GM12878 (cell line): ENCODE results near the gene ELAVL3. TPM values are rescaled to one million over a fixed set of nuclear protein-coding genes. Genes with fewer than 3 reads are reported as not detected.

Experiments used
- ATAC-seq: fragments of 200-7000 bp; cut with Tn5 transposase; 3 replicates; pipeline ENCODE4 v1.9.1; 2020; ENCODE audit warnings: mild to moderate bottlenecking, moderate library complexity
- BruUV-seq: library from RNA; stranded (reverse); fragments of 400-500 nt; replicated peaks from 2 replicates; lab custom pipeline; 2021; lab: Mats Ljungman, UMichigan
- CTCF ChIA-PET: fragments of 300-600 bp; sonication (Branson Sonifier 250); formaldehyde crosslinking; extraction: SDS; loops from one replicate; lab custom pipeline; 2021; ENCODE audit warnings: inconsistent platforms; lab: Yijun Ruan, JAX
- POLR2A ChIA-PET: fragments of 350-600 bp; formaldehyde crosslinking; extraction: SDS; loops from one replicate; lab custom pipeline; 2021; ENCODE audit warnings: inconsistent platforms; lab: Charles Lee
- RAD21 ChIA-PET: fragments of 300-600 bp; sonication (Branson Sonifier 250); formaldehyde crosslinking; loops from one replicate; lab custom pipeline; 2023; ENCODE audit warnings: antibody characterized with exemption; ENCODE audit not compliant: unreplicated experiment; lab: Charles Lee
- SMC1A ChIA-PET: fragments of 300-600 bp; sonication (Branson Sonifier 250); formaldehyde crosslinking; loops from one replicate; lab custom pipeline; 2023; ENCODE audit not compliant: unreplicated experiment, uncharacterized antibody; lab: Charles Lee
- DNase-seq: peaks from one replicate; pipeline ENCODE4 v3.0.0-alpha.2; 2011; ENCODE audit warnings: low read depth, low spot score
- FAIRE-seq: peaks from 3 replicates; lab custom pipeline; 2011; peaks lifted over from hg19 to GRCh38; lab: Jason Lieb, UNC
- H2AFZ ChIP-seq: 2 replicates; pipeline ENCODE4 v1.6.0; 2011; ENCODE audit warnings: low read depth, low read length, control low read depth; ENCODE audit not compliant: control insufficient read depth
- H3K27ac ChIP-seq: 2 replicates; pipeline ENCODE4 v1.5.1; 2011; ENCODE audit warnings: control low read depth; ENCODE audit not compliant: control insufficient read depth, insufficient read depth
- H3K27me3 ChIP-seq, 2 experiments: replicated peaks in 1 of 2; 2 replicates each; pipeline versions ENCODE4 v1.6.0 to v1.6.1; 2011; ENCODE audit warnings: low read length in 1 of 2; ENCODE audit not compliant: control insufficient read depth in 2 of 2, insufficient read depth in 2 of 2
- H3K36me3 ChIP-seq, 2 experiments: 2 replicates each; pipeline ENCODE4 v1.5.1; 2011; ENCODE audit warnings: low read length in 1 of 2; ENCODE audit not compliant: control insufficient read depth in 2 of 2, insufficient read depth in 2 of 2
- H3K4me1 ChIP-seq: 2 replicates; pipeline ENCODE4 v1.6.1; 2011; ENCODE audit warnings: mild to moderate bottlenecking, low read length, moderate library complexity, mixed read lengths; ENCODE audit not compliant: control insufficient read depth, insufficient read depth
- H3K4me2 ChIP-seq: 2 replicates; pipeline ENCODE4 v1.6.0; 2011; ENCODE audit warnings: control low read depth; ENCODE audit not compliant: control insufficient read depth, insufficient read depth
- H3K4me3 ChIP-seq: fragments of 200-600 bp; sonication (generic); 2 replicates; pipeline ENCODE4 v1.5.1; 2016
- H3K79me2 ChIP-seq: 2 replicates; pipeline ENCODE4 v1.6.0; 2011; ENCODE audit warnings: low read length; ENCODE audit not compliant: control insufficient read depth, insufficient read depth
- H3K9ac ChIP-seq: 2 replicates; pipeline ENCODE4 v1.8.0; 2011; ENCODE audit warnings: low read length, control low read depth, mixed read lengths; ENCODE audit not compliant: control insufficient read depth, insufficient read depth
- H3K9me3 ChIP-seq: replicated peaks from 3 replicates; pipeline ENCODE4 v1.5.1; 2011; ENCODE audit warnings: mild to moderate bottlenecking, low read length; ENCODE audit not compliant: control insufficient read depth, insufficient read depth
- H4K20me1 ChIP-seq: 2 replicates; pipeline ENCODE4 v1.6.0; 2011; ENCODE audit not compliant: control insufficient read depth, insufficient read depth
- BCL11A ChIP-seq: IDR thresholded peaks from 2 replicates; pipeline ENCODE4 v1.6.1; 2011; ENCODE audit warnings: low read depth, low read length
- CBFB ChIP-seq: IDR thresholded peaks from 2 replicates; pipeline ENCODE4 v1.6.1; 2016; ENCODE audit warnings: antibody characterized with exemption, low read depth
- MTA3 ChIP-seq: IDR thresholded peaks from 2 replicates; pipeline ENCODE4 v1.6.1; 2012; ENCODE audit warnings: low read length, inconsistent platforms, borderline replicate concordance
- MYC ChIP-seq: IDR thresholded peaks from 2 replicates; pipeline ENCODE4 v1.6.1; 2011; ENCODE audit warnings: mild to moderate bottlenecking, low read length, moderate library complexity, inconsistent platforms; ENCODE audit not compliant: insufficient read depth, insufficient replicate concordance, insufficient read length, severe bottlenecking
- NR2C1 ChIP-seq: fragments of 450-650 bp; IDR thresholded peaks from 2 replicates; pipeline ENCODE4 v1.6.1; 2017; ENCODE audit warnings: antibody characterized with exemption, mild to moderate bottlenecking, moderate library complexity
- NR2C2 ChIP-seq: IDR thresholded peaks from 2 replicates; pipeline ENCODE4 v1.6.1; 2011; ENCODE audit warnings: borderline replicate concordance, low read depth; ENCODE audit not compliant: control insufficient read depth, insufficient read length
- NR2F1 ChIP-seq: fragments of 450-650 bp; conservative IDR thresholded peaks from 2 replicates; pipeline ENCODE4 v1.6.1; 2017; ENCODE audit warnings: mild to moderate bottlenecking
- POLR2AphosphoS2 ChIP-seq: IDR thresholded peaks from 2 replicates; pipeline ENCODE4 v1.6.1; 2011; ENCODE audit warnings: low read depth, mild to moderate bottlenecking, low read length, improper control_type of control experiment, moderate library complexity
- SUPT20H ChIP-seq: IDR thresholded peaks from 2 replicates; pipeline ENCODE4 v1.6.1; 2011; ENCODE audit warnings: low read depth, mild to moderate bottlenecking, low read length, moderate library complexity, borderline replicate concordance; ENCODE audit not compliant: control insufficient read depth
- WGBS: methylation state at CpG from one replicate; pipeline ENCODE4 v1.1.6; 2016; ENCODE audit warnings: low lambda C conversion rate; ENCODE audit not compliant: insufficient replicate concordance, insufficient coverage; ENCODE audit errors: missing lambda C conversion rate; 5-methylcytosine and 5-hydroxymethylcytosine counted together
- in situ Hi-C: fragments of 300-500 bp; cut with MboI; formaldehyde crosslinking; loops from 9 replicates; pipeline ENCODE4 v1.14.3; 2018; ENCODE audit warnings: mixed read lengths
- intact Hi-C: fragments of 100-400 bp; cut with micrococcal nuclease; formaldehyde crosslinking; loops from one replicate; pipeline ENCODE4 v1.14.2; 2022; ENCODE audit not compliant: unreplicated experiment
- microRNA-seq: library from miRNA; unstranded; fragments of <30 nt; microRNA quantifications from one replicate; pipeline ENCODE4, GENCODE V29; 2018
- polyA plus RNA-seq, 11 experiments: library from polyadenylated mRNA; depleted of rRNA in 4 of 11; unstranded in 6 of 11; stranded (reverse) in 5 of 11; fragments of >200 nt; fragmentation: Nextera tagmentation in 4 of 11; fragmentation: Illumina TruSeq in 1 of 11; extraction: Ambion mirVana in 4 of 11; extraction: Trizol in 1 of 11; gene quantifications; 1 replicate in 1 of 11; 2 replicates in 10 of 11; pipeline versions ENCODE4 v1.2.1 to v1.2.3, GENCODE V29; 2011 to 2016; ENCODE audit warnings: inconsistent platforms in 2 of 11, missing spikeins in 2 of 11, low read depth in 1 of 11
- small RNA-seq: library from RNA; depleted of rRNA; stranded (forward); fragments of <200 nt; gene quantifications from one replicate; pipeline ENCODE3, GENCODE V24; 2014
- total RNA-seq, 4 experiments: library from RNA; depleted of rRNA in 3 of 4; stranded (reverse); fragments of >200 nt in 3 of 4; fragmentation: Illumina TruSeq in 1 of 4; extraction: Trizol in 1 of 4; gene quantifications; 2 replicates each; pipeline versions ENCODE4 v1.2.1 to v1.2.3, GENCODE V29; 2013 to 2021
- TF ChIP-seq, protein P1 (sequence below): fragments of 450-650 bp; IDR thresholded peaks from 2 replicates; pipeline ENCODE4 v1.6.1; 2016; ENCODE audit warnings: mild to moderate bottlenecking

ELAVL3 gene
- total and polyA plus RNA-seq, 10 of the 15 experiments (the other 5 are each of a cell fraction or from before 2014, with no cell fraction given): under 0.01 to 0.05 (median 0.01) TPM; not detected in 7

DNA sequence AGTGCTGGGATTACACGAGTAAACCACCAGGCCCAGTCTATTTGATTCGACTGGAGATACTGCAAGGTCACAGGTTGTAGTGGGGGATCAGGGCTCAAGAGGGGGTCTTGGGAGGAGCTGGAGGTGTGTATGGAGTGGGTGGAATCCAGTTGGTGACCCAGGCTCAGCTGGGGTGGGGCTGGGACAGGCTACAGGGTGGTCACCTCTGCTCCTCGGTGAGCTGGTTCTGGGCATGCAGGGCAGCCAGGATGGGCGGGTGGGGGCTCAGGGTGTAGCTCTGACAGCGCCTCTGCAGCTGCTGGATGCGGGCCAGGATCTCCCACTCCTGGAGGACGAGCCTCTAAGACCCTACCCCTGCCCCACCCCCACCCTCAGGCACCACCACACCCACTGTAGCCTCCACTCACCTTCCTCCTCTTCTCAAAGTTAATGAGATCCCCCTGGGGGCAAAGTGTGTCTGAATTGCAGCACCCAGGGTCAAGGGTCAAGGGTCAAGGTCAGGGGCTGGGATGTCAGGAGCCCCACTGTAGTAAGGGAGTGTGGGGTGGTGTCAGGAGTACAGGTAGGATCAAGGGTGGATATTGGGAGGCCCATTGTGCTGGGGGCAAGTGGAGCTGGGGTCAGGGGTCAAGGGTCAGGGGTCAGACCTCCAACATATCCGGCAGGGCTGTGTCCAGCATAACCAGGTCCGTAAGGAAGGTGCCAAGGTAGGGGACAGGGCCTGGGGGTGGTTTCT lies 78.9 kb downstream of the ELAVL3 start:
- DNase-seq (no peak), ATAC-seq (no peak), FAIRE-seq (no peak)
- ChIA-PET POLR2A (interaction anchor here (0.6 kb wide), 2 partner anchors 12 to 36 kb away, joined by 4 read pairs; no protein-coding TSS in a partner anchor), RAD21 (no interaction called here), SMC1A (no interaction called here), CTCF (interaction anchor here (0.7 kb wide), 1 partner anchor 27 kb away, joined by 3 read pairs; no protein-coding TSS in a partner anchor)
- TF ChIP-seq BCL11A (no peak), NR2C2 (peak; percentile 84), SUPT20H (no peak), MYC (no peak), POLR2AphosphoS2 (no peak), NR2F1 (peak; percentile 90), CBFB (no peak), MTA3 (no peak), NR2C1 (peak; percentile 91)
- TF ChIP-seq, protein P1, sequence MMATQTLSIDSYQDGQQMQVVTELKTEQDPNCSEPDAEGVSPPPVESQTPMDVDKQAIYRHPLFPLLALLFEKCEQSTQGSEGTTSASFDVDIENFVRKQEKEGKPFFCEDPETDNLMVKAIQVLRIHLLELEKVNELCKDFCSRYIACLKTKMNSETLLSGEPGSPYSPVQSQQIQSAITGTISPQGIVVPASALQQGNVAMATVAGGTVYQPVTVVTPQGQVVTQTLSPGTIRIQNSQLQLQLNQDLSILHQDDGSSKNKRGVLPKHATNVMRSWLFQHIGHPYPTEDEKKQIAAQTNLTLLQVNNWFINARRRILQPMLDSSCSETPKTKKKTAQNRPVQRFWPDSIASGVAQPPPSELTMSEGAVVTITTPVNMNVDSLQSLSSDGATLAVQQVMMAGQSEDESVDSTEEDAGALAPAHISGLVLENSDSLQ: no peak
- no peak overlapping the region for H3K9ac ChIP-seq
- no peaks in the 10 kb centered on the region for H3K4me1 ChIP-seq
- H3K36me3 ChIP-seq: no peaks in the 10 kb centered on the region
- no peak overlapping the region for H2AFZ ChIP-seq
- in situ Hi-C loops (no loop called here), intact Hi-C loops (no loop called here)
- 33% methylated on average over 5 of the region's 9 CpGs for WGBS
- H3K4me3 ChIP-seq: no peak overlapping the region
- H3K79me2 ChIP-seq: no peaks in the 10 kb centered on the region
- H3K27me3 ChIP-seq: no peaks in the 10 kb centered on the region; a peak in 1 of 4 replicates
- no peak overlapping the region for H3K27ac ChIP-seq
- no peak overlapping the region for H3K4me2 ChIP-seq
- no peaks in the 10 kb centered on the region for H3K9me3 ChIP-seq
- BruUV-seq: no TSS peak
- H4K20me1 ChIP-seq: no peaks in the 10 kb centered on the region

Small RNA genes within 50 kb of the gene (microRNA-seq; reads per million reads assigned to microRNA genes)
- 6.6 reads per million, percentile 35 among the genes with 10 or more reads in this experiment for gene MIR7974

Small RNA genes within 50 kb of the gene (small RNA-seq; reads per million reads assigned to genes)
- 452 reads per million, percentile 99 among the genes with 10 or more reads in this experiment for gene MIR7974
- gene RF00019: not detected
- gene RN7SL833P: not detected

Other genes starting within 250 kb of the ELAVL3 start
Only the 7 nearest of the 18 such genes appear.
- gene RGL3, start 61.7 kb downstream of the ELAVL3 start, total RNA-seq (2014; rRNA removed): not detected in 2 replicates
- not detected in 2 replicates for gene RGL3, start 61.7 kb downstream of the ELAVL3 start, total RNA-seq (2014; rRNA removed; fragmentation: Illumina TruSeq; extraction: Trizol)
- not detected in 2 replicates for gene RGL3, start 61.7 kb downstream of the ELAVL3 start, total RNA-seq (2021)
- gene RGL3, start 61.7 kb downstream of the ELAVL3 start, polyA plus RNA-seq (2011; rRNA removed): not detected in 2 replicates
- gene RGL3, start 61.7 kb downstream of the ELAVL3 start, polyA plus RNA-seq (2014; fragmentation: Illumina TruSeq; extraction: Trizol): not detected in 2 replicates
- not detected for gene RGL3, start 61.7 kb downstream of the ELAVL3 start, polyA plus RNA-seq (2014; fragmentation: Nextera tagmentation; extraction: Ambion mirVana)
- not detected in 2 replicates for gene RGL3, start 61.7 kb downstream of the ELAVL3 start, polyA plus RNA-seq (2014; rRNA removed)
- gene RGL3, start 61.7 kb downstream of the ELAVL3 start, polyA plus RNA-seq (2016; fragmentation: Nextera tagmentation; extraction: Ambion mirVana): not detected
- not detected in 2 replicates for gene ODAD3, start 45.9 kb downstream of the ELAVL3 start, total RNA-seq (2014; rRNA removed)
- not detected in 2 replicates for gene ODAD3, start 45.9 kb downstream of the ELAVL3 start, total RNA-seq (2014; rRNA removed; fragmentation: Illumina TruSeq; extraction: Trizol)
- 0.11 and 0.28 TPM in 2 replicates for gene ODAD3, start 45.9 kb downstream of the ELAVL3 start, total RNA-seq (2021)
- 0.20 and 0.39 TPM in 2 replicates for gene ODAD3, start 45.9 kb downstream of the ELAVL3 start, polyA plus RNA-seq (2011; rRNA removed)
- gene ODAD3, start 45.9 kb downstream of the ELAVL3 start, polyA plus RNA-seq (2014; fragmentation: Illumina TruSeq; extraction: Trizol): not detected in 2 replicates
- gene ODAD3, start 45.9 kb downstream of the ELAVL3 start, polyA plus RNA-seq (2014; fragmentation: Nextera tagmentation; extraction: Ambion mirVana): not detected
- 0.08 TPM in 1 of 2 replicates, not detected in the other for gene ODAD3, start 45.9 kb downstream of the ELAVL3 start, polyA plus RNA-seq (2014; rRNA removed)
- gene ODAD3, start 45.9 kb downstream of the ELAVL3 start, polyA plus RNA-seq (2016; fragmentation: Nextera tagmentation; extraction: Ambion mirVana): under 1 TPM in 1 of 2 experiments, not detected in 1; 0.11 TPM
- gene PRKCSH, start 45.4 kb downstream of the ELAVL3 start, total RNA-seq (2014; rRNA removed): 95.5 and 99.3 TPM in 2 replicates
- gene PRKCSH, start 45.4 kb downstream of the ELAVL3 start, total RNA-seq (2014; rRNA removed; fragmentation: Illumina TruSeq; extraction: Trizol): 37.9 and 40.5 TPM in 2 replicates
- gene PRKCSH, start 45.4 kb downstream of the ELAVL3 start, total RNA-seq (2021): 271 and 280 TPM in 2 replicates
- 31.5 and 42.0 TPM in 2 replicates for gene PRKCSH, start 45.4 kb downstream of the ELAVL3 start, polyA plus RNA-seq (2011; rRNA removed)
- 60.5 and 97.4 TPM in 2 replicates for gene PRKCSH, start 45.4 kb downstream of the ELAVL3 start, polyA plus RNA-seq (2014; fragmentation: Illumina TruSeq; extraction: Trizol)
- 1 to 10 TPM; 1.1 to 5.2 TPM for gene PRKCSH, start 45.4 kb downstream of the ELAVL3 start, polyA plus RNA-seq (2014; fragmentation: Nextera tagmentation; extraction: Ambion mirVana)
- 110 and 125 TPM in 2 replicates for gene PRKCSH, start 45.4 kb downstream of the ELAVL3 start, polyA plus RNA-seq (2014; rRNA removed)
- gene PRKCSH, start 45.4 kb downstream of the ELAVL3 start, polyA plus RNA-seq (2016; fragmentation: Nextera tagmentation; extraction: Ambion mirVana): 10 to 100 TPM; 42.0 to 46.1 TPM
- gene ZNF653, start 24.8 kb upstream of the ELAVL3 start, total RNA-seq (2014; rRNA removed): 6.8 and 7.2 TPM in 2 replicates
- 4.3 and 5.2 TPM in 2 replicates for gene ZNF653, start 24.8 kb upstream of the ELAVL3 start, total RNA-seq (2014; rRNA removed; fragmentation: Illumina TruSeq; extraction: Trizol)
- gene ZNF653, start 24.8 kb upstream of the ELAVL3 start, total RNA-seq (2021): 9.5 and 10.0 TPM in 2 replicates
- gene ZNF653, start 24.8 kb upstream of the ELAVL3 start, polyA plus RNA-seq (2011; rRNA removed): 9.5 and 13.2 TPM in 2 replicates
- 1.8 and 6.2 TPM in 2 replicates for gene ZNF653, start 24.8 kb upstream of the ELAVL3 start, polyA plus RNA-seq (2014; fragmentation: Illumina TruSeq; extraction: Trizol)
- not detected for gene ZNF653, start 24.8 kb upstream of the ELAVL3 start, polyA plus RNA-seq (2014; fragmentation: Nextera tagmentation; extraction: Ambion mirVana)
- 8.1 and 11.2 TPM in 2 replicates for gene ZNF653, start 24.8 kb upstream of the ELAVL3 start, polyA plus RNA-seq (2014; rRNA removed)
- 1 to 10 TPM; 2.2 to 2.8 TPM for gene ZNF653, start 24.8 kb upstream of the ELAVL3 start, polyA plus RNA-seq (2016; fragmentation: Nextera tagmentation; extraction: Ambion mirVana)
- gene ECSIT, start 48.1 kb upstream of the ELAVL3 start, total RNA-seq (2014; rRNA removed): 56.8 and 59.6 TPM in 2 replicates
- gene ECSIT, start 48.1 kb upstream of the ELAVL3 start, total RNA-seq (2014; rRNA removed; fragmentation: Illumina TruSeq; extraction: Trizol): 20.0 and 24.0 TPM in 2 replicates
- gene ECSIT, start 48.1 kb upstream of the ELAVL3 start, total RNA-seq (2021): 52.7 and 54.6 TPM in 2 replicates
- 23.9 and 46.7 TPM in 2 replicates for gene ECSIT, start 48.1 kb upstream of the ELAVL3 start, polyA plus RNA-seq (2011; rRNA removed)
- 5.7 and 24.0 TPM in 2 replicates for gene ECSIT, start 48.1 kb upstream of the ELAVL3 start, polyA plus RNA-seq (2014; fragmentation: Illumina TruSeq; extraction: Trizol)
- gene ECSIT, start 48.1 kb upstream of the ELAVL3 start, polyA plus RNA-seq (2014; fragmentation: Nextera tagmentation; extraction: Ambion mirVana): 1 to 10 TPM; 1.0 to 4.9 TPM
- gene ECSIT, start 48.1 kb upstream of the ELAVL3 start, polyA plus RNA-seq (2014; rRNA removed): 40.3 and 50.2 TPM in 2 replicates
- gene ECSIT, start 48.1 kb upstream of the ELAVL3 start, polyA plus RNA-seq (2016; fragmentation: Nextera tagmentation; extraction: Ambion mirVana): 10 to 100 TPM; 42.3 to 43.6 TPM
- 0.40 and 0.71 TPM in 2 replicates for gene CNN1, start 57.8 kb upstream of the ELAVL3 start, total RNA-seq (2014; rRNA removed)
- 0.31 and 0.46 TPM in 2 replicates for gene CNN1, start 57.8 kb upstream of the ELAVL3 start, total RNA-seq (2014; rRNA removed; fragmentation: Illumina TruSeq; extraction: Trizol)
- gene CNN1, start 57.8 kb upstream of the ELAVL3 start, total RNA-seq (2021): 0.44 and 0.48 TPM in 2 replicates
- gene CNN1, start 57.8 kb upstream of the ELAVL3 start, polyA plus RNA-seq (2011; rRNA removed): 0.15 and 0.19 TPM in 2 replicates
- 0.19 TPM in 1 of 2 replicates, not detected in the other for gene CNN1, start 57.8 kb upstream of the ELAVL3 start, polyA plus RNA-seq (2014; fragmentation: Illumina TruSeq; extraction: Trizol)
- gene CNN1, start 57.8 kb upstream of the ELAVL3 start, polyA plus RNA-seq (2014; fragmentation: Nextera tagmentation; extraction: Ambion mirVana): under 1 TPM; 0.03 to 0.04 TPM
- 0.22 and 0.55 TPM in 2 replicates for gene CNN1, start 57.8 kb upstream of the ELAVL3 start, polyA plus RNA-seq (2014; rRNA removed)
- gene CNN1, start 57.8 kb upstream of the ELAVL3 start, polyA plus RNA-seq (2016; fragmentation: Nextera tagmentation; extraction: Ambion mirVana): under 1 TPM in 1 of 2 experiments, not detected in 1; 0.58 TPM
- 75.7 and 81.2 TPM in 2 replicates for gene ELOF1, start 78.2 kb upstream of the ELAVL3 start, total RNA-seq (2014; rRNA removed)
- 89.0 and 98.0 TPM in 2 replicates for gene ELOF1, start 78.2 kb upstream of the ELAVL3 start, total RNA-seq (2014; rRNA removed; fragmentation: Illumina TruSeq; extraction: Trizol)
- gene ELOF1, start 78.2 kb upstream of the ELAVL3 start, total RNA-seq (2021): 85.1 and 88.2 TPM in 2 replicates
- 24.6 and 37.9 TPM in 2 replicates for gene ELOF1, start 78.2 kb upstream of the ELAVL3 start, polyA plus RNA-seq (2011; rRNA removed)
- 56.3 and 97.7 TPM in 2 replicates for gene ELOF1, start 78.2 kb upstream of the ELAVL3 start, polyA plus RNA-seq (2014; fragmentation: Illumina TruSeq; extraction: Trizol)
- gene ELOF1, start 78.2 kb upstream of the ELAVL3 start, polyA plus RNA-seq (2014; fragmentation: Nextera tagmentation; extraction: Ambion mirVana): 10 to 100 TPM; 11.7 to 28.6 TPM
- gene ELOF1, start 78.2 kb upstream of the ELAVL3 start, polyA plus RNA-seq (2014; rRNA removed): 106 and 127 TPM in 2 replicates
- gene ELOF1, start 78.2 kb upstream of the ELAVL3 start, polyA plus RNA-seq (2016; fragmentation: Nextera tagmentation; extraction: Ambion mirVana): 100 to 1,000 TPM; 118 to 124 TPM